HepG2 (cell line): ENCODE measurements around the gene GPR143. TPM values are rescaled to one million over a fixed set of nuclear protein-coding genes. Genes with fewer than 3 reads are reported as not detected.

Experiments used
- ATAC-seq: fragments of 200-7000 bp; cut with Tn5 transposase; 3 replicates; pipeline ENCODE4 v1.9.1; 2020; ENCODE audit warnings: mild to moderate bottlenecking, moderate library complexity
- BruUV-seq: library from RNA; stranded (reverse); fragments of 400-500 nt; replicated peaks from 2 replicates; lab custom pipeline; 2021; lab: Mats Ljungman, UMichigan
- CTCF ChIA-PET: fragments of 300-600 bp; formaldehyde crosslinking; extraction: SDS; loops from one replicate; lab custom pipeline; 2021; ENCODE audit warnings: low total read pairs, inconsistent platforms, low intra/inter-chr PET ratio; lab: Yijun Ruan, JAX
- POLR2A ChIA-PET: fragments of 350-600 bp; sonication (Branson Sonifier 250); formaldehyde crosslinking; loops from one replicate; lab custom pipeline; 2020; ENCODE audit warnings: antibody characterized with exemption, inconsistent platforms; lab: Yijun Ruan, JAX
- DNase-seq: peaks from one replicate; pipeline ENCODE4 v3.0.0-alpha.2; 2015; ENCODE audit warnings: low spot score
- FAIRE-seq: peaks from 3 replicates; lab custom pipeline; 2011; peaks lifted over from hg19 to GRCh38; lab: Jason Lieb, UNC
- H2AFZ ChIP-seq: one replicate; pipeline ENCODE4 v1.6.1; 2011; ENCODE audit warnings: low read length, inconsistent platforms
- H3K27ac ChIP-seq: fragments of 300-600 bp; 3 replicates; pipeline ENCODE4 v1.8.0; 2011; ENCODE audit warnings: mixed run types, mild to moderate bottlenecking, mixed read lengths, low read length, inconsistent platforms; ENCODE audit not compliant: insufficient read depth; ENCODE audit errors: extremely low read length
- H3K27me3 ChIP-seq, 2 experiments: fragments of 200-600 bp in 1 of 2; 2 replicates in 1 of 2; 3 replicates in 1 of 2; pipeline versions ENCODE4 v1.6.0 to v1.8.0; 2011; ENCODE audit warnings: low read length in 2 of 2, mild to moderate bottlenecking in 2 of 2, moderate library complexity in 2 of 2, inconsistent platforms in 1 of 2; ENCODE audit not compliant: insufficient read depth in 2 of 2, control insufficient read depth in 1 of 2
- H3K36me3 ChIP-seq, 2 experiments: fragments of 200-600 bp in 1 of 2; replicated peaks in 1 of 2; 2 replicates in 1 of 2; 3 replicates in 1 of 2; pipeline versions ENCODE4 v1.5.1 to v1.8.0; 2011; ENCODE audit warnings: low read length in 2 of 2, inconsistent platforms in 1 of 2; ENCODE audit not compliant: insufficient read depth in 2 of 2, control insufficient read depth in 1 of 2
- H3K4me1 ChIP-seq: 2 replicates; pipeline ENCODE4 v1.5.1; 2012; ENCODE audit warnings: low read length, inconsistent platforms; ENCODE audit not compliant: insufficient read depth
- H3K4me2 ChIP-seq: 2 replicates; pipeline ENCODE4 v1.6.0; 2011; ENCODE audit warnings: low read depth, low read length, inconsistent platforms
- H3K4me3 ChIP-seq, 3 experiments: fragments of 200-600 bp in 1 of 3; sonication (generic), shearing (Covaris generic) in 1 of 3; replicated peaks in 1 of 3; 2 replicates each; pipeline ENCODE4 v1.5.1; 2011 to 2016; ENCODE audit warnings: low read length in 3 of 3, inconsistent platforms in 2 of 3, low read depth in 2 of 3, mild to moderate bottlenecking in 2 of 3, control low read depth in 1 of 3, mixed read lengths in 1 of 3; ENCODE audit not compliant: insufficient read depth in 1 of 3
- H3K79me2 ChIP-seq: one replicate; pipeline ENCODE4 v1.6.1; 2011; ENCODE audit warnings: low read length, inconsistent platforms; ENCODE audit not compliant: insufficient read depth
- H3K9ac ChIP-seq: 2 replicates; pipeline ENCODE4 v1.6.0; 2011; ENCODE audit warnings: mild to moderate bottlenecking, low read depth, low read length, inconsistent platforms; ENCODE audit not compliant: insufficient read depth
- H3K9me3 ChIP-seq: 2 replicates; pipeline ENCODE4 v1.5.1; 2012; ENCODE audit warnings: mild to moderate bottlenecking, low read length
- H4K20me1 ChIP-seq: 2 replicates; pipeline ENCODE4 v1.6.0; 2011; ENCODE audit warnings: inconsistent platforms, mild to moderate bottlenecking, low read length, moderate library complexity; ENCODE audit not compliant: insufficient read depth
- ELF4 ChIP-seq: sonication (generic); formaldehyde crosslinking; IDR thresholded peaks from 2 replicates; pipeline ENCODE4 v1.5.0; 2020; ENCODE audit warnings: missing genetic modification reagents, mild to moderate bottlenecking, moderate library complexity, borderline replicate concordance
- IRF2 ChIP-seq: IDR thresholded peaks from 2 replicates; pipeline ENCODE4 v1.6.1; 2018; ENCODE audit warnings: missing genetic modification reagents, missing compliant biosample characterization
- JARID2 ChIP-seq: sonication (generic); formaldehyde crosslinking; IDR thresholded peaks from 2 replicates; pipeline ENCODE4 v1.8.1; 2023; ENCODE audit warnings: missing genetic modification reagents, inconsistent platforms; ENCODE audit not compliant: insufficient replicate concordance
- KLF6 ChIP-seq: IDR thresholded peaks from 2 replicates; pipeline ENCODE4 v1.8.0; 2016; ENCODE audit warnings: missing biosample characterization, missing genetic modification reagents
- REPIN1 ChIP-seq: sonication (generic); formaldehyde crosslinking; IDR thresholded peaks from 2 replicates; pipeline ENCODE4 v1.8.0; 2022; ENCODE audit warnings: missing genetic modification reagents, low read depth, mild to moderate bottlenecking, borderline replicate concordance
- TSC22D2 ChIP-seq: sonication (generic); formaldehyde crosslinking; IDR thresholded peaks from 2 replicates; pipeline ENCODE4 v1.5.1; 2020; ENCODE audit warnings: missing genetic modification reagents, mild to moderate bottlenecking, borderline replicate concordance
- ZNF207 ChIP-seq: fragments of 450-650 bp; IDR thresholded peaks from 2 replicates; pipeline ENCODE4 v1.6.1; 2016; ENCODE audit warnings: antibody characterized with exemption, borderline replicate concordance
- ZNF234 ChIP-seq: sonication (generic); formaldehyde crosslinking; conservative IDR thresholded peaks from 2 replicates; pipeline ENCODE4 v1.5.1; 2020; ENCODE audit warnings: mild to moderate bottlenecking, missing genetic modification reagents
- ZNF337 ChIP-seq: sonication (generic); formaldehyde crosslinking; IDR thresholded peaks from 2 replicates; pipeline ENCODE4 v1.5.1; 2020; ENCODE audit warnings: missing genetic modification reagents, low read depth, mild to moderate bottlenecking, borderline replicate concordance
- ZNF883 ChIP-seq: sonication (generic); formaldehyde crosslinking; IDR thresholded peaks from 2 replicates; pipeline ENCODE4 v1.5.1; 2020; ENCODE audit warnings: mild to moderate bottlenecking, missing genetic modification reagents; ENCODE audit errors: not compliant biosample characterization
- WGBS: methylation state at CpG from one replicate; pipeline ENCODE4 v1.1.6; 2017; ENCODE audit warnings: low lambda C conversion rate; 5-methylcytosine and 5-hydroxymethylcytosine counted together
- in situ Hi-C: cut with HindIII; loops from 2 replicates; pipeline ENCODE4 v1.10.0; 2017; ENCODE audit warnings: low pct_unique_long_range_greater_than_20kb; ENCODE audit not compliant: extremely low pct_ligation_motif_present
- intact Hi-C: fragments of 100-400 bp; cut with micrococcal nuclease; formaldehyde crosslinking; loops from one replicate; pipeline ENCODE4 v1.10.0; 2022; ENCODE audit not compliant: unreplicated experiment
- polyA plus RNA-seq, 8 experiments: library from polyadenylated mRNA; depleted of rRNA in 3 of 8; stranded (reverse) in 7 of 8; unstranded in 1 of 8; fragments of >200 nt; fragmentation: Illumina TruSeq in 4 of 8; extraction: Trizol in 4 of 8; gene quantifications; 2 replicates each; pipeline versions ENCODE4 v1.2.1 to v1.2.3, GENCODE V29; 2011 to 2016; ENCODE audit warnings: low read depth in 4 of 8, missing spikeins in 1 of 8, mixed read lengths in 1 of 8; ENCODE audit not compliant: insufficient read depth in 1 of 8
- total RNA-seq, 5 experiments: library from RNA; depleted of rRNA; stranded (reverse); fragments of >200 nt; fragmentation: Illumina TruSeq; extraction: Trizol; gene quantifications; 2 replicates each; pipeline ENCODE4 v1.2.3, GENCODE V29; 2016; ENCODE audit warnings: low read depth in 1 of 5

The GPR143 gene
- total and polyA plus RNA-seq, 2 of the 13 experiments (the other 11 are each of a cell fraction or from before 2014, with no cell fraction given): 0.30 to 0.89 TPM

GRCh38 chrX:9797384-9798360 is 32.0 kb upstream of the GPR143 start (continued):
- TF ChIP-seq ELF4 (CRISPR knock-in tag): no peak
- no peak for TF ChIP-seq REPIN1
- TF ChIP-seq KLF6 (CRISPR knock-in tag): no peak
- no peak for TF ChIP-seq TSC22D2

DNA sequence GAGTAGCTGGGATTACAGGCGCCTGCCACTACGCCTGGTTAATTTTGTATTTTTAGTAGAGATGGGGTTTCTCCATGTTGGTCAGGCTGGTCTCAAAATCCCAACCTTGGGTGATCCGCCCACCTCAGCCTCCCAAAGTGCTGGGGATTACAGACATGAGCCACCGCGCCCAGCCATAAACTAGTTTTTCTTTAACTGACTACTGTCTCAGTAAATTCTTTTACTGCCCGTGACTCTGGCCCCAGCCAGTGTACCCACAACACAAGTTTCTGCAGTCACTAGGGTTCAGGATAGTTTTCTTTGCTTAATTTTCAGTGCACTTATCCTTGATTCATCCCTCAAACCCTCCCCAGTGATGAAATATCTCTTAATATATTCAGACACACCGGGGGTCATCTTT is 28.8 kb upstream of the GPR143 start:
- Histone ChIP-seq H3K9ac (no peak overlapping the region), H3K4me1 (peaks cover 12% of the 10 kb centered on the region), H3K79me2 (peaks cover 3% of the 10 kb centered on the region), H3K9me3 (0 out of 2 replicates have a peak, but pooled peaks cover under 1% of the 10 kb centered on the region), H2AFZ (no peak overlapping the region), H4K20me1 (no peaks in the 10 kb centered on the region), H3K27me3 (no peaks in the 10 kb centered on the region), H3K36me3 (no peaks in the 10 kb centered on the region), H3K4me3 (no peak overlapping the region), H3K27ac (no peak overlapping the region), H3K4me2 (no peak overlapping the region)
- DNase-seq (no peak), ATAC-seq (no peak), FAIRE-seq (no peak)
- CTCF ChIA-PET: no interaction called here
- intact Hi-C loops: no loop called here
- no TSS peak for BruUV-seq
- no peak for TF ChIP-seq ZNF207
- no peak for TF ChIP-seq ZNF234 (CRISPR knock-in tag)
- no peak for TF ChIP-seq ZNF883 (CRISPR knock-in tag)
- TF ChIP-seq IRF2: no peak
- no peak for TF ChIP-seq ZNF337 (CRISPR knock-in tag)
- TF ChIP-seq JARID2: no peak
- WGBS: 88% methylated on average over 7 of the region's 7 CpGs
- POLR2A ChIA-PET: no interaction called here
- in situ Hi-C loops: no loop called here
